DMS153 treated with DMSO at 0.1 percent for 48 hours (cell line): Measurements from ENCODE around the gene STEAP1B.

Source experiments
- DNase-seq: peaks from one replicate; lab custom pipeline; 2025; ENCODE audit not compliant: unreplicated experiment; lab: John Stamatoyannopoulos, UW

The STEAP1B gene

DNA sequence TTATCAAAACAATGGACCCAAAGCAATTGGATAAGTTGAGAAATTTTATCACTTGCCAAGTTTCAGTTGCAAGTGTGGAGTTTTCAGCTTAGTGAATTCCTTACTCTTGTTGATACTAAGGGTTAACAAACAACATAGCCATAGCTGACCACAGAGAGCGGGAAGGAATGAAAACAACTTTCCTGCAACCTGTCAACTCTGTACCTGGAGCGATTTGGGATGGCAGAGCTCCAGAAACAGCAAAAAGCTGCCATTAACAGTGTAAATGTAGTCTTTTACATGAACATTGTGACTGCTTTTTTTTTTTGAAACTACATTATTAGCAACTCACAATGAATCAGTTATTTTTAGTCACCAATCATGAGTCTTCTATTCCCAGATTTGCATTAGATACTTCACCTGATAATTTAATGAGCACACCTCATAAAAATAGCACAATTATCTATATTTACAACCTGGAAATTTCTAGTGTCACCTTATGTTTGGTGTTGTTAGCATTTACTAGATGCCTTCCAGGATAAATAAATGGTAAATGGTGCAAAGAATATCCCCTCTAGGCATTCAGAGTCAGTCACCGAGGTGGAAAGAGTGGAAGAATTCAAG lies 95.5 kb downstream of the STEAP1B start:
- DNase-seq: no peak

DNA sequence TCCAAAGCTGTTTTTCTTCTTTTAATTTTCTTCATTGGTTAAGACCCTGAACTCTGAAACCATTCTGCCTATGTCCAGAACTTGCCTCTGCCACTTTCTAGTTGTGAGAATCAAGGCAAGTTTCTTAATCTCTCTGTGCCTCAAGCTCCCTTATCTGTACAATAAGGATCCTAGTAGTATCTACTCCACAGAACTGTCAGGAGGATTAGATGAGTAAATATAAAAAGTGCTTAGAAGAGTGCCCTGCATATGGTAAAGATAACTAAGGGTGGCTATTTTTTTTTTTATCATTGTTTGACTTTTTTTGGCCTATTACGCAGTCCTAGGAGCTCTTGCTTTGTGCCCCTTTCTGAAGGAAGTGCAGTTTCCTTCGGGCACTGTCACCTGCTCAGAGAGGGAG lies 96.6 kb downstream of the STEAP1B start:
- DNase-seq: no peak

DNA sequence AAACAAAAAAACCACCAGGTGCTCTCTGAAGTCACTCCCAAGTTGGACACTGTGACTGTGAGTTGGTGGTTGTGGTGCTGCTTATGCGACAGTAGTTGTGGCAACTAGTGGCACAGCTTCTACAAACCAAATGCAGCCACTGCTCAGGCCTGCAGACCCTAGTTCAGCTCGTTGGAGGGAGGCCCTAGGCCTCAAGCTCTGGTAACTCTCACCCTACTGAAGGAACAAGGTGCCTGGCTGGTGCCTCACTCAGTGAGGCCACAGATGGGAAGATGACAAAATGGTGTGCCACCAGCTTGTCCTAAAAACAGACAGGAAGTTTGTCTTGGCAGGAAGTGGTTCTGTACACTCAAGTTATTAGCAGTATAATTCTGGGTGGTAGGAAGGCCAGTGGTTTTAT lies 97.7 kb downstream of the STEAP1B start:
- no peak for DNase-seq

DNA sequence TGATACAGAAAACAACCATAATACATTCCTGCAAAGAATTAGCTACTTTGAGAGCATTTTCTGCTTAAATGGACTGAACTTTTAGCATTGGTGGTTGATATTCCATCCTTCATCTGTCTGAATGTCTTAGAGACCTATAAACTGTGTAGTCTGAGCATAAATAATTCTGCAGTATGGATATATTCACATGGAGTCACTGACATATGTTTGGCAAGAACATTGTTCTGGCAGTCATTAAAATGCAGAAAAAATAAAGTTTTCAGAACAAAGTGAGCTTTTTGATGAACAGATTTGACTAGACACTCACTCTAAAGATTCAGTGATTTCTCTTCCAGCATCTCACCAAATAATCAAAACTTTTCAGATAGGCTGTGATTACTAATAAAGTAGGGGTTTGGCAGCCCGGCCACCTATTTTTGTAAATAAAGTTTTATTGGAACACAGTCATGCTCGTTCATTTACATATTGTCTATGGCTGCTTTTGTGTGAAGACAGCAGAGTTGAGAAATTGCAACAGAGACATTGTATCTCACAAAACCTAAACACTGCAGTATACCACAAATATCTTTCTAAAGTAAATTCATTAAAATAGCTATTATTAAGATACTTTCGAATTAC lies 98.9 kb downstream of the STEAP1B start:
- DNase-seq: no peak

DNA sequence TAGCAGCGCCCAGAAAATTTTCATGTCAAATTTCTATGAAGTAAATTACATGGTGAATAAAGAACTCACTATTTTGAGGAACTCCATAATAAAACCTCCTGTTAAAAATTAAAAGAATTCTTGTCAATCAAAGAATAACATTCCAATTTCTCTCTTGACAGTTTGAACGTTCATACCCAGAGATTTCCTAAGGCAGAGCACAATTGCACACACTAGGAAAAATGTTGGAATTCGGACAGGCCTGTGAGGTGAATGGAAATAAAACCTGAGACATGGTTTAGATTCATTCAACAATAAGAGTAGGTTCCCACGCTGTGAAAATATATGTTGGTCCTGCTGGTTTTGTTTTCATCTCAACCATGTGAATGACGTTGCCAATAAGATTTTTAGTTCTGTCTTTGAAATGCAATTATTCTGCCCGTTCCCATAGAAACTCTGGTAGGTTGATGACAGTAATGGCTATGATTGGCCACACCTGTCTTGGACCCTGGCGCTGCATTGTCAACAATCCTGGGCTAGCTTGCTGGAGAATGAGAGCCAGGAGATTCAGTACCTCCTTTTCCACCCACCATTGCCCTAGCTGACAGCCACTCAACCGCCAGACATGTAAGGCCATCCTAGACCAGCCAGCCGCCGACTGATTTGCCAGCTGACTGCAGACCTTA lies 99.7 kb downstream of the STEAP1B start:
- DNase-seq: no peak

DNA sequence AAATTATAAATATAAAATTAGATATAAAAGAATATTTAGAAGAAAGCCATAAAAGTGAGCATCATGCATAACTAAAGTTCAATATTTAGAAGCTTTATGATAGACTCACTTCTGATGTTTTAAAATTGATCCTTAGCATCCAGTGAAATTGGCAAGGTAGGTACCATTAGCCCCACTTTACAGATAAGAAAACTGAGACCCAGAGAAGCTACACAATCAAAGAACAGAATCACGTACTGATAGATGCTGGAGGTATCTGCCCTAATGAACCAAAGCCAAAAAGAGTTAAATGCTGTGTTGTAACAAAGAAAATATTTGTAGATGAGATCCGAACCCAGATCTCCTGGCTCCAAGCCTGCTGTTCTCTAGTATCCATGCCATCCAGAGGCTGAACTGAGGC lies 100.4 kb downstream of the STEAP1B start:
- DNase-seq: no peak

DNA sequence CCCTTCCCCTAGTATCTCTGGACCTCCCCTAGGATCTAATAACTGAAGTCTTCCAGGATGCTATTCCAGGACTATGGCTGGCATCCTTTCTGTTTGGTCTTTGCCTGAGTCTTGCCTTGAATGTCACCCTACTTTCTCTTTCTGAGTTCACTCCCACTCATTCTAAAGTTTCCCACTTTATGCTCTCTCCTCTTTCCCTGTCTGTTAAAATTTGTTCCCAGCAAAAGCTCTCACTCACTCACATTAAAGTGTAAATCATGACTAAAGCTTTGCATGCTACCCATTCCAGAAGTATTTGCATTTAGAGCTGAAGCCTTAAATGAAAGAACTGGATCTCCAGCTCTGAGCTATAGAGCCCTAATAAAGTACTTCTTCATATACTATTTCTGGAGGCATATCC lies 100.9 kb downstream of the STEAP1B start:
- no peak for DNase-seq

DNA sequence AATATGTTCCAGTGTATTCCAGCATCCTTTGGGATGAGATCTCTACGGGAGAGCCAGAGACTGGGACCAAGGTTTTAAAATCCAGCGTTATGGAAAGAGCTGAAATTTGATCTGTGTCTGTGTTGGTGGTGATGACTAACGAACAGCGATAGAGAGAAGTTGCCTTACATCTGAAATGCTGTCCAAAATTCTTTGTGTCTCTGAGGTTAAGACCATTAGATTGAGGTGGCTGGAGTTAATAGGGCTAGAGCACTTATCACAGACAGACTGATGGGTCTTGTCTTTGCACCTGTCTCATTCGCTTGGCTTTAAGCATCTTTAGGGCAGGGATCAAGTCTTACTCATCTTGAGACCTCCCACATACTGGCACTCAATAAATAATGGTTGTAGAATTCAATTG lies 102.0 kb downstream of the STEAP1B start:
- DNase-seq: no peak

DNA sequence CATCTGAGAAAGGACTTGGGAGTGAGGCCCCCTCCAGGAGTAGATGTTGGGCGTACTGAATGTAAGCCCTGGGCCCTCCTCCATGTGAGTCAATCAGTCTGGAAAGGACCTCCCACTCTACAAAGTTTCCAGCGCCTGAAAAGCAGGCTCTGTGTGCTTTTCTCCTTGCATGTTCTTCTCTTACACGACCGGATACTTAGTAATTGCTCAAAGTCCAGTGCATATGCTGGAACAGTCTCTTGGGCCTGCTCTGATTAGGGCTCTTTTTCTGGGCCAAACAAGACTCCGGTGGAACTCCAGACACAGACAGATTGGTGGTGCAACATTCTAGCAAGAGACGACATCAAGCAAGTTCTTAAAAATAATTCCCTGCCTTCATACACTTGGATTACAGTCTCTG lies 104.8 kb downstream of the STEAP1B start:
- no peak for DNase-seq

DNA sequence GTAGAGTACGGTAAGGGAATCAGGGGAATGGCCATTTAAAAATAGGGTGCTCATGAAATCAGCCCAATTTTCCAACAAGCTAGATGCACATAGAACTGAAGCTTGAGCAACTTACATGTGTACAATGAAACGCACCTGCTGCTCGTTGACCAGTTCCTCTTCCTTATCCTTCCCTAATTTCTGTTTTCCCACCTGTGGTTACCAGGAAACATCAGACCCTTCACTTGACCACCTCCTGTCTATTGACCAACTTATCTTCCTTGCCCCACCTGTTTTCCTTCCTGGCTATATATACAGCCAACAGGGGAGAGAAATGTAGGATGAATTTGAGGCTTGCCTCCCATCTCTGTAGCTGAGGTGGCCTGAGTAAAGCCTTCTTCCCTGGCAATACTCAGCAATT lies 105.2 kb downstream of the STEAP1B start:
- no peak for DNase-seq

DNA sequence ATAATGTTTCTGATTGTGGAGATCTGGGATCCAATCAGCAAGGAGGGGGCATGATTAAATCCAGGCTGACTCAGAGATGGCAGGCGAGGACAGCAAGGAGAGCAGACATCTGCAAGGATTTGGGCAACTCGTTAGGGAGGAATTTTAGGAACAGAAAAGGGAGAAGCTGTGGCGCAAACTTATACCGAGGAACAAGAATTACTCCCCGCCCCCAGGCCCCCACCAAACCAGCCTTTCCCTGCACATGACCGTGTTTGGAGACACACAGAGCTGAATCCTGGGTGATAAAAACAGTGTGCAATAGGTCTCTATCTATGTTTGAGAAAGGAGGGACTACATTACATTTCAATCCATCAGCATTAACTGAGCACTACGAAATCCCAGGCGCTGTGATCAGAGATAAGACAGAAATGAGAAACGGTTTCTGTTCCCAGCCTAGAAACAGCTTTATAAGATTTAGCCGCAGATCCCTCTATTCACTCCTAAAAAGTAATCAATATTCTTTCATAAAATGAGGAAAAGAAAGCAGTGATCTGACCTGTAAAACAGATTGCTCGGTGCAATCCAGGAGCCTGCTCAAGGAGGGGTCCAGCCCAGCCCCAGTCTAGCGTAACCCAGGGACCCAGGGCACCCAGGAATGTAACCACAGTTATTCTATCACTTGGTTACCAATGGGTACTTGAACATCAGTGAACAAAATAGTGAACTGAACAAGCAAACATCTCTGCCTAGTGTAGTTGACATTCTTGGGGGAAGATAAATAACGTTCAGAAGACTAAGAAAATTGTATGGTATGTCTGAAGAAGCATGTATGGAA lies 105.9 kb downstream of the STEAP1B start:
- no peak for DNase-seq

DNA sequence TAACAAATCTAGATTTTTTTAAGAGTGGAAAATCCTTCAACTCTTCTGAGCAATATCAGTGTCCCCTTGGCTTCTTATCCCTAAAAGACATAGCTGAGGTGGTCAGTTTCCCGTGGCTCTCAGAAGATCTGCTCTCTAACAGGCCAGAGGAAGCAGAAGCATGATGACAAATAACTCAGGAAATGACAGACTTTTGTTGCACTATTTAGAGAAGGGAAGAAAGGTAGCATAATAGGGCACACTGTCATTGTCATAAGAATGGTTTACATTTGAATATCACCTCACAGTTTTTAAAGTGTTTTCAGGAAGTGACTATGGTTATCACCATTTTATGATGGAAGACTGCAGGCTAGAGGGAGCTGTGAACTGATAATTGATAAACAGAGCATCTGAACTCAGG lies 109.5 kb downstream of the STEAP1B start:
- no peak for DNase-seq

DNA sequence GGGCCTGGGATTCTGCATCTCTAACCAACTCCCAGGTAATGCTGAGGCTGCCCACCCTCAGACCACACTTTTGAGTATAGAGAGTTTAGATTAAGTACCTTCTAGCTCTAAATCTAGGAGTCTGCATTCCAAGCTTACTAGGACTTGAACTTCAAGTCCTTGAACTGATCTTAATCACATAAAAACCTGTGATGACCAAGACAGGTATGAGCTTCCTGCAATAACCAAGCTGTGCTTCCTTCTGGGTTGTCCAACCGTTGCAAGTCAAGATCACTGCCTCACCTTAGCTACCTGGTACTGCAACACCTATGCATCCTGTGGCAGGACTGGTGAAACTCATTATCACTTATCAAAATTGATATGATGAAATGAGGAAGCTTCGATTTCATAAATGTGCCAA lies 110.1 kb downstream of the STEAP1B start:
- no peak for DNase-seq

DNA sequence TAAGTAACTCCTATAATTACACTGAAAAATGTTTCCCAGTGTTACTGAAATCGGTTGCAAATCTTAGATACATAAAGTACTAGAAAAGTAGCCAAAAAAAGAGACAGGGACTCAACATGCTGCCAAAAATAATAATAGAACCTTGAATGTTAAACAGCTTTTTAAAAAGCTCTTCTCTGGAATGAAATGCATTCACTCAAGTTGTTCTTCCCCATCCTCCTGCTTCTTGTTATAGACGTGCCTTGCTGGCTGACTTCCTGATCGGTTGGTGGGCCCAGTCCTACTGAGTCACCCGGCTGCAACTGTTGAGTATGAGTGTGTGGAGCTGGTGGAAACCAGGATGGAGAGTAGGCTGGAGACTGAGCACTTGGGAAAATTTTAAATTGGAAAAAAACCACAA lies 112.4 kb downstream of the STEAP1B start:
- no peak for DNase-seq

DNA sequence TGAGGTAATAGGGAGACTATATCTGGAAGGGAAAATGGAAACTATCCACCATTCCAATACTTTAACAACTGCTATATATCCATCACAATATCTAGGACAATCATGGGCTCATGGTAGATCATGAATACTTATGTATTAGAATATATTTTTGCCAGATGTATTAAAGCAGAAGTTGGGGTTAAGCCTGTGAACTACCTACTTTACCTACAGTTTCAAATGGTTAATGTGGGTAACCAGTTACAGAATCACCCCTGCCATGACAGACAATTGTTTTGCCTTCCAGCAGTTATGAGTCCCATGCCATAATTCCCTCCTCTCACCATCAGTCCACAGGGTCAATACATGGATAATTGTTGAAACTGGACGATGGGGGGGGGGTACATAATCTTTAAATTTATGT lies 113.1 kb downstream of the STEAP1B start:
- no peak for DNase-seq

DNA sequence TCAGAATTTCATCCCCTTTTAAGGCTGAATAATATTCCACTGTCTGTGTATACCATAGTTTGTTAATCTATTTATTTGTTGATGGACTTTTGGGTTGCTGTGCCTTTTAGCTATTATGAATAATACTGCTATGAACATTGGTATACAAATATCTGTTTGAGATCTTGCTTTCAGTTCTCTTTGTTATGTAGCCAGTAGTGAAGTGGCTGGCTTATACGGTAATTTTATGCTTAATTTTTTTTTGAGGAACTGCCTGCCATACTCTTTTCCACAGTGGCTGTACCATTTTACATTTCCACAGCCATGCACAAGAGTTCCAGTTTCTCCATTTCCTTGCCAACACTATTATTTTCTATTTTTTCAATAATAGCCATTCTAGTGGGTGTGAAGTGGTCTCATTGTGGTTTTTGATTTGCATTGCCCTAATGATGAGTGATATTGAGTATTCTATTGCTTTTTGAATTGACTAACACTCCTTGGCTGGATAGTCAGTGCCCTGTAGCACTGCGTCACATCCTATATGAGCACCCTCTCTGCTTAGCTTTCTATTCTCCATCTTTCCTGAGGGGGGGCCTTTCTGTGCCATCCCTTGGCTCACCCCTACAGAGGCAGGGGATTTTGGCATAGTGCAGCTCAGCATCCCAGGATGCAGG lies 113.7 kb downstream of the STEAP1B start:
- no peak for DNase-seq

DNA sequence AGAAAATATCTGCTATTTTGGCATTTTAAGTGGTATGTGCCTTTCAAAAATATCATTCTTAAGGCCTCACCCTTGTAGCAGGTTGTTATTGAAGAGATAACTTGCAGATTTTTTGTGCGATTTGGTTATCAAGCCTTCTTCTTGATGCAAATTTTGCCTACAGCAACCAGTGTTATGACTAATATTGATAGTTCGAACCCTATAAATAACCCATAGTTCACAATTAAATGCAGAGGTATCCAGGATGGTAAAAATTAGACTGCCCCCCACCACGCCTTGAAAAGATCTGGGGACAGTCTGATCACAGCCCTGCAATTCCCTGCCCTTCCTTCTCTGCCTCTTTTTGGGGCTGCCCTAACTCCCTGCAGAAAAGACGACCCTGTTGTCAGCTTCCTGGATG lies 114.7 kb downstream of the STEAP1B start:
- DNase-seq: no peak

DNA sequence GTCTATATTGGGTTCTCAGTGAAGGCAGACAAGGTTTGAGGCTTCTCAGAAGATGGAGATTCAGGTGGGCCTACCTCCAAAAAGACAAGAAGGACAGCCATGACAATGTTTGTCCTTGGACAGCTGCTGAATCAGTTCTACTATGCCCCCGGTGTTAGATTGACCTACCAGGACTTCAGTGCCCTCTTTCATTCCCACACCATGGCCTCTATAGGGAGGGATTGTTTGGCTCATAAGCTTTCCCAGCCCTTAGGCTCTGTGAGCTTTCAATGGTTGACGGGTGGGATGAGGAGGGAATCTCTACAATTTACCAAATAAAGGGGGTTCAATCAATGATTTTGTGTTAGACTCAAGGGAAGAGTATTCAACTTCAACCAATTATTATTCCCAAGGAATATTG lies 119.7 kb downstream of the STEAP1B start:
- DNase-seq: no peak

DNA sequence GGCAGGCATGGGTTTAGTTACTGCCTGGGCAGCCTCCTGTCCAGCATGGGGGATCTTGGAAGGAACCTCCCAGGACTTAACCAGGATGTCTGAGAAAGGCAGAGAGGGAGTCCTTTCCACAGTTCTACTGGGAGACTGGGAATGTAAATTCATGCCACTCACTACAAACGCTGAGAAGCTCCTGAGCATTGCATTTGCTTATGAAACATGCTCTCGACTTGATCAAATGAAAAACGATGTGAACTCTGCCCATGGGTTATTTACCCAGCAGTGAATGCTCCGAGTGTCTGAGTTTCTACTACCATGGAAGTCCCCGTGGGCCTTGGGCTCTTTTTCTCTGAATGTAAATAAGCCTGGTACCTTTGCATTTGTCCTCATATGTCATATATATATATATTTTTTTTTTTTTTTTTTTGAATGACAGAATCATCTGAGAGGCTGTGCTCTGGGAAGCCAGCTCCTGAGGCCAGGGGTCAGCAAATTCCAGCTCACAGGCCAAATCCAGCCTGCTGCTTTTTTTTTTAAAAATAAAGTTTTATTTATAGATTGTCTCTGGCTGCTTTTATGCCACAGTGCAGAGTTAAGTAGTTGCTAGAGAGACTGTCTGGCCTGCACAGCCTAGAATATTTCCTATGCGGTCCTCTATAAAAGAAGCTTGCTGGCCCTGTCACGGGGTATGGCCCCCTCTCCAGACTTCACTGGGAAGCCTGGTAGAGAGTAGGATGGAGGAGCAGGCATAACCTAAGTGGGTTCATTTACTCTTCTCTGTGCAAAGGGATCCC lies 121.6 kb downstream of the STEAP1B start:
- no peak for DNase-seq

DNA sequence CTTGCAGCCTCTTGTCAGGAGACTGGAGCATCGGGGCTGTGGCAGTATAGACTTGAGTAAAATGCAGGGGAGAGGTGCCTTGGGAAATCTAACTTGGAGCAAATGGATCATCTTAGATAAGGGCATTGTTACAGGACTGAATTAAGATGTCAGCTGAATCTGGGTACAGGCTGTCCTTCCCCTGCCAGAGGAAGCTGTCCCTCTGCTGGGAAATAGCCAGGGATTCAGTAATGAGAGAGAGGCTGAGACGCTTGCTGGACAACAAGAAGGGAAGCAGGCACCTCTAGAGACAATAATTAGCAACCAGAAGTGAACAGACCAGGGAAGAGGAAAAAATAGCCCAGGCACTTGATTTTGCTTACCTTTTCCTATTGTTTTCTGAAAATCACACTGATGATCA lies 122.3 kb downstream of the STEAP1B start:
- peak; percentile 43 for DNase-seq
